Astrocyte (in vitro differentiated cells and primary cell): Measurements from ENCODE around the gene TDRKH. TPM values are rescaled to one million over a fixed set of nuclear protein-coding genes. Genes with fewer than 3 reads are reported as not detected.

Experiments used
- DNase-seq: peaks from one replicate; pipeline ENCODE4 v3.0.0-alpha.2; 2010; ENCODE audit warnings: low read depth
- FAIRE-seq: peaks from 2 replicates; lab custom pipeline; 2011; peaks lifted over from hg19 to GRCh38; lab: Jason Lieb, UNC
- H2AFZ ChIP-seq: 2 replicates; pipeline ENCODE4 v1.6.0; 2012; ENCODE audit warnings: low read depth, low read length, inconsistent platforms
- H3K27ac ChIP-seq: 2 replicates; pipeline ENCODE4 v1.5.1; 2011; ENCODE audit warnings: low read depth, low read length, inconsistent platforms
- H3K27me3 ChIP-seq: 2 replicates; pipeline ENCODE4 v1.6.0; 2011; ENCODE audit warnings: low read length, inconsistent platforms; ENCODE audit not compliant: insufficient read depth
- H3K36me3 ChIP-seq: 2 replicates; pipeline ENCODE4 v1.5.1; 2011; ENCODE audit warnings: low read length, inconsistent platforms; ENCODE audit not compliant: insufficient read depth
- H3K4me1 ChIP-seq: 2 replicates; pipeline ENCODE4 v1.5.1; 2011; ENCODE audit warnings: low read length, inconsistent platforms; ENCODE audit not compliant: insufficient read depth
- H3K4me2 ChIP-seq: 2 replicates; pipeline ENCODE4 v1.6.0; 2012; ENCODE audit warnings: low read length, inconsistent platforms
- H3K4me3 ChIP-seq: 2 replicates; pipeline ENCODE4 v1.5.1; 2011; ENCODE audit warnings: low read depth, mild to moderate bottlenecking, low read length, inconsistent platforms; ENCODE audit not compliant: insufficient read depth
- H3K79me2 ChIP-seq: 2 replicates; pipeline ENCODE4 v1.6.0; 2012; ENCODE audit warnings: mild to moderate bottlenecking, low read length, inconsistent platforms; ENCODE audit not compliant: insufficient read depth
- H3K9ac ChIP-seq: 2 replicates; pipeline ENCODE4 v1.6.0; 2012; ENCODE audit warnings: mild to moderate bottlenecking, low read length, inconsistent platforms
- H3K9me3 ChIP-seq: 2 replicates; pipeline ENCODE4 v1.5.1; 2012; ENCODE audit warnings: low read depth, mild to moderate bottlenecking, low read length, inconsistent platforms; ENCODE audit not compliant: insufficient read depth
- H4K20me1 ChIP-seq: 2 replicates; pipeline ENCODE4 v1.6.0; 2012; ENCODE audit warnings: low read length, inconsistent platforms; ENCODE audit not compliant: insufficient read depth
- H3K27ac Mint-ChIP-seq: one replicate; pipeline ENCODE4 v1.8.0; 2021; ENCODE audit warnings: mild to moderate bottlenecking, mixed read lengths; ENCODE audit not compliant: unreplicated experiment
- H3K27me3 Mint-ChIP-seq: one replicate; pipeline ENCODE4 v1.8.0; 2021; ENCODE audit warnings: low read depth, mixed read lengths; ENCODE audit not compliant: unreplicated experiment
- H3K36me3 Mint-ChIP-seq: one replicate; pipeline ENCODE4 v1.8.0; 2021; ENCODE audit warnings: low read depth, mixed read lengths; ENCODE audit not compliant: unreplicated experiment
- H3K4me1 Mint-ChIP-seq: one replicate; pipeline ENCODE4 v1.8.0; 2021; ENCODE audit warnings: low read depth, mixed read lengths; ENCODE audit not compliant: unreplicated experiment
- H3K4me3 Mint-ChIP-seq: one replicate; pipeline ENCODE4 v1.8.0; 2021; ENCODE audit warnings: mild to moderate bottlenecking, moderate library complexity, mixed read lengths; ENCODE audit not compliant: unreplicated experiment
- H3K9me3 Mint-ChIP-seq: one replicate; pipeline ENCODE4 v1.8.0; 2021; ENCODE audit warnings: mild to moderate bottlenecking, mixed read lengths; ENCODE audit not compliant: unreplicated experiment
- EZH2 ChIP-seq: IDR thresholded peaks from 2 replicates; pipeline ENCODE4 v1.6.1; 2012; ENCODE audit warnings: mild to moderate bottlenecking, low read length, inconsistent platforms; ENCODE audit not compliant: insufficient read depth
- total RNA-seq: library from RNA; stranded (reverse); gene quantifications from 2 replicates; pipeline ENCODE4 v1.2.1, GENCODE V29; 2021
- TF ChIP-seq, protein P1 (sequence below): IDR thresholded peaks from 2 replicates; pipeline ENCODE4 v1.5.1; 2011; ENCODE audit warnings: low read depth, mild to moderate bottlenecking, inconsistent platforms, low read length, moderate library complexity; ENCODE audit not compliant: insufficient read depth

Gene TDRKH
- total RNA-seq, 1 donor from 2014 or later, result 7.5 TPM

DNA sequence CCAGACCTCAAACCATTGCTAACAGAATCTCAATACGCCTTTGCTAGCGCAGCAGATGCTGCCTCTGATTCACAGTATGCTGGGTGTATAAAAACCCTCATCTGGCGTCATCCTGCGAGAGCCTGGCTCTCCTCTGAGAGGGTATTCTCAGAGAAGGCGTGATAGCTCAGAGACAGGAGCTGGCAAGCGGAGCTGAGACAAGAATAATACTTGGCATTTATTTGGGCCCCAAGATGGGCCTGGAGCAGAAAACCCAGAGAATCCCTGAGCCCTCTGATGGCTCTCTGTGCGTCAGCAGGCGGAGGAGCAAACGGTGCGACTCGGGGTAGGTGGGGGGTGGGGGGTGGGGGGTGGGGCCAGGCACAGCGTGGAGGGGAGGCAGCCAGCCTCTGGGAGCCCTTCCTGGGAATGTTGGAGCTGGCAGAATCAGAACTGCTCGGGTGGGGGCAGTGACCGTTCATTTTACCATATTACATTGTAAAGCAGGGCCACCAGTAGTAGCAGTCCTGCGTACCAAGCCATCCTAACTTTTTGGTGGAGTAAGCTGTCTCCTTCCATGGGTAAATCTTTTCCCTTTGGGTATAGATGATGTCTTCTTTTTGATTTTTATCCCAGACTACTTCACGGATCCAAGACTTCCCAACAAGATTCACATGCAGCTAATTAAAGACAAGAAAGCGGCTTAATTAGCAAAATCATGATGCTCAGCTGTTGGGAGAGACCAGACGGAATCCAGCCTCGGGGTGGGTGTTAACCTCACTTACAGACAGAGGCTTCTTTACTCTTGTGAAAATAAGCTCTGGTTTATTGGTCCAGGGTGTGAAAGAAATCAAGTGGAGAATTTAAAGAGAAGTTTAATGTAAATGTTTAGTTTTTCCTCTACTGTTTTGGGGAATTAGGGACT is 61.9 kb downstream of the TDRKH start:
- Histone ChIP-seq H2AFZ (peak overlapping the region; percentile 39), H3K79me2 (no peaks in the 10 kb centered on the region), H3K4me1 (no peaks in the 10 kb centered on the region), H3K4me2 (peak overlapping the region; percentile 76), H3K27me3 (peaks cover 41% of the 10 kb centered on the region), H3K9ac (peak overlapping the region; percentile 28), H3K4me3 (peak overlapping the region; percentile 18), H4K20me1 (no peaks in the 10 kb centered on the region), H3K36me3 (no peaks in the 10 kb centered on the region), H3K27ac (no peak overlapping the region), H3K9me3 (no peaks in the 10 kb centered on the region)
- peaks cover 56% of the 10 kb centered on the region for H3K27me3 Mint-ChIP-seq
- no peak overlapping the region for H3K27ac Mint-ChIP-seq
- FAIRE-seq (no peak), DNase-seq (peak; percentile 63)
- peaks cover 1% of the 10 kb centered on the region for H3K4me1 Mint-ChIP-seq
- H3K36me3 Mint-ChIP-seq, result no peaks in the 10 kb centered on the region
- no peaks in the 10 kb centered on the region for H3K9me3 Mint-ChIP-seq
- H3K4me3 Mint-ChIP-seq, result no peak overlapping the region
- no peak for TF ChIP-seq EZH2
- TF ChIP-seq, protein P1, sequence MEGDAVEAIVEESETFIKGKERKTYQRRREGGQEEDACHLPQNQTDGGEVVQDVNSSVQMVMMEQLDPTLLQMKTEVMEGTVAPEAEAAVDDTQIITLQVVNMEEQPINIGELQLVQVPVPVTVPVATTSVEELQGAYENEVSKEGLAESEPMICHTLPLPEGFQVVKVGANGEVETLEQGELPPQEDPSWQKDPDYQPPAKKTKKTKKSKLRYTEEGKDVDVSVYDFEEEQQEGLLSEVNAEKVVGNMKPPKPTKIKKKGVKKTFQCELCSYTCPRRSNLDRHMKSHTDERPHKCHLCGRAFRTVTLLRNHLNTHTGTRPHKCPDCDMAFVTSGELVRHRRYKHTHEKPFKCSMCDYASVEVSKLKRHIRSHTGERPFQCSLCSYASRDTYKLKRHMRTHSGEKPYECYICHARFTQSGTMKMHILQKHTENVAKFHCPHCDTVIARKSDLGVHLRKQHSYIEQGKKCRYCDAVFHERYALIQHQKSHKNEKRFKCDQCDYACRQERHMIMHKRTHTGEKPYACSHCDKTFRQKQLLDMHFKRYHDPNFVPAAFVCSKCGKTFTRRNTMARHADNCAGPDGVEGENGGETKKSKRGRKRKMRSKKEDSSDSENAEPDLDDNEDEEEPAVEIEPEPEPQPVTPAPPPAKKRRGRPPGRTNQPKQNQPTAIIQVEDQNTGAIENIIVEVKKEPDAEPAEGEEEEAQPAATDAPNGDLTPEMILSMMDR, result no peak

DNA sequence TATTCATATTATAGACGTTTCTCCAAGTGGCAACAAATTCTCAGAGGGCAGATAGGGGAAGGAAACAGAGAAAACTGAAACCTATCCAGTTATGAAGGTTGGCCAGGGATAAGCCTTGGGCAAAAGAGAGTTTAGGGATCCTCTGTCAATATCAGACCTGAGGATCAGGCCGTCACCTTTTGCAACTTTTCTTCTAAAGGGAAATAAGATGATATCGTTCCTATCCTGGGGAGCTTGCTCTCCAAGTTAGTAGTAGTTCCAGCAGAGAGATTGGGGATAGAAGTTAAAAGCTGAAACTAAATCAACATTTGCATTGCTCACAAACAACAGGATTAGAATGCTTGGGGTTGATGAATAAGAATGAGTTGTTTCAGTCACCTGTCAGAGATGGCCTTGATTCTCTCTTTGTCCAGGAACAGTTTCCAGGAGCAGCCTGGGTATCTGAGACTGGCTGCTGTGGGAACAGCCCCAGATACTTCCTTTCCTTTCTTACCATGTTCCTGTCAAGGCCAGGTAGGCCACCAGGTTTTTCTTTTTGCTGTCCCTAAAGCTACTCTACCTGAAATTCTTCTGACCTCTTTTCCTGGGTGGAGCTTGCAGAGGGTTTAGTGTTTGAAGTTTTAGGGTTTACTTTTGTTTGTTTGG is 66.5 kb downstream of the TDRKH start:
- H3K9me3 Mint-ChIP-seq, result no peaks in the 10 kb centered on the region
- no peak overlapping the region for H3K4me2 ChIP-seq
- H2AFZ ChIP-seq, result no peak overlapping the region
- no peaks in the 10 kb centered on the region for H3K36me3 Mint-ChIP-seq
- peaks cover 16% of the 10 kb centered on the region for H3K4me1 Mint-ChIP-seq
- H3K9me3 ChIP-seq, result no peaks in the 10 kb centered on the region
- DNase-seq (no peak), FAIRE-seq (no peak)
- no peak overlapping the region for H3K4me3 Mint-ChIP-seq
- H3K9ac ChIP-seq, result no peak overlapping the region
- TF ChIP-seq, protein P1, result no peak
- no peak for TF ChIP-seq EZH2
- H3K27me3 Mint-ChIP-seq, result peaks cover 55% of the 10 kb centered on the region
- no peaks in the 10 kb centered on the region for H3K36me3 ChIP-seq
- H3K27me3 ChIP-seq, result peaks cover 68% of the 10 kb centered on the region
- H3K79me2 ChIP-seq, result no peaks in the 10 kb centered on the region
- H4K20me1 ChIP-seq, result no peaks in the 10 kb centered on the region
- no peak overlapping the region for H3K4me3 ChIP-seq
- no peak overlapping the region for H3K27ac Mint-ChIP-seq
- peaks cover 5% of the 10 kb centered on the region for H3K4me1 ChIP-seq
- H3K27ac ChIP-seq, result no peak overlapping the region

Other genes starting within 250 kb of the TDRKH start
- 53.1 and 54.5 TPM in 2 replicates for gene SNX27, start 178.4 kb downstream of the TDRKH start, total RNA-seq
- not detected in 2 replicates for gene CELF3, start 73.7 kb downstream of the TDRKH start, total RNA-seq
- gene RIIAD1, start 69.0 kb downstream of the TDRKH start, total RNA-seq, result not detected in 2 replicates
- 58.5 and 70.0 TPM in 2 replicates for gene MRPL9, start 27.0 kb downstream of the TDRKH start, total RNA-seq
- not detected in 2 replicates for gene LINGO4, start 14.9 kb upstream of the TDRKH start, total RNA-seq
- not detected in 2 replicates for gene RORC, start 41.3 kb upstream of the TDRKH start, total RNA-seq
- gene C2CD4D, start 49.3 kb upstream of the TDRKH start, total RNA-seq, result 0.16 and 0.22 TPM in 2 replicates
- gene THEM5, start 63.2 kb upstream of the TDRKH start, total RNA-seq, result not detected in 2 replicates
- gene THEM4, start 119.0 kb upstream of the TDRKH start, total RNA-seq, result 15.7 and 17.5 TPM in 2 replicates
- 1,137 and 1,257 TPM in 2 replicates for gene S100A10, start 203.4 kb upstream of the TDRKH start, total RNA-seq
- gene S100A11, start 246.5 kb upstream of the TDRKH start, total RNA-seq, result 1,415 and 1,482 TPM in 2 replicates